Cerebellar nuclear complex (tissue), 1 donor: ENCODE results near the gene GPNMB.
A peak's percentile ranks its signal among the peaks of the same experiment; 100 is the strongest.

Source experiments
- DNase-seq, 2 experiments: peaks; one replicate each; lab custom pipeline; 2025; lab: John Stamatoyannopoulos, UW

Gene GPNMB

GRCh38 chr7:23272275-23272674, 25.7 kb downstream of the GPNMB start:
- DNase-seq, result no peak

DNA sequence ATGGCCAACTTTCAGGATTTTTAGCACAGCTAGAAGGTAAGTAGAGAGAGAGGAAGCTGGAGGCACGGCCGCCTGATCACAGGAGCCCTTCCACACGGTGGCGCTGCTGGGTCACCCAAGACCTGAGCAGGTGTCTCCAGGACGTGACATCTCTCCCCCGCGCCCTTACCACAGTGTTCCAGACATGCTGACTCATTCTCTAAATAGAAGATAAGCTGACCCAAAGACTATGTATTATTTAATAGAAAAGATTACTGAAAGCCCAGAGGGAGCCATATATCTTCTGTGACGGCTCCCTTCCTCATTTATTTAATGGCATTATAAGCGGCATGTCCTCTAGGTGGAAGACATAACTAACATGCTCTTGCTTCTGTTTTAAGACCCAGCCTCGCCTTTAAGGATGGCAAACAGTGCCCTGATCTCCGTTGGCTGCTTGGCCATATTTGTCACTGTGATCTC, 26.6 kb downstream of the GPNMB start:
- no peak for DNase-seq

DNA sequence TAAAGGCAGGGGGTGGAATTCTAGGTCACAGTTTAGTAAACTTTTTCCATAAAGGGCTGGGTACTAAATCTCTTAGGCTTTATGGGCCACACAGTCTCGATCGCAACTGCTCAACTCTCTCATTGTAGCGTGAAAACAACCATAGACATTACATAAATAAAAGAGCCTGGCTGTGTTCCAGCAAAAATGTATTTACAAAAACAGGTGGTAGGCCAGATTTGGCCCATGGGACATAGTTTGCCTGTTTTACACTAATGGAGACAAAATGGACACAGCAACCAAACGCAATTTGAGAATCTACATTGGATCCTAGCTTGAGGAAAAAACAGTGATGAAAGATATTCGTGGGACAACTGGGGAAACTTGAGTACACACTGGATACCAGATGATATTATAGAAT, 29.3 kb downstream of the GPNMB start:
- no peak for DNase-seq

GRCh38 chr7:23276376-23276775, 29.8 kb downstream of the GPNMB start:
- DNase-seq, result no peak

DNA sequence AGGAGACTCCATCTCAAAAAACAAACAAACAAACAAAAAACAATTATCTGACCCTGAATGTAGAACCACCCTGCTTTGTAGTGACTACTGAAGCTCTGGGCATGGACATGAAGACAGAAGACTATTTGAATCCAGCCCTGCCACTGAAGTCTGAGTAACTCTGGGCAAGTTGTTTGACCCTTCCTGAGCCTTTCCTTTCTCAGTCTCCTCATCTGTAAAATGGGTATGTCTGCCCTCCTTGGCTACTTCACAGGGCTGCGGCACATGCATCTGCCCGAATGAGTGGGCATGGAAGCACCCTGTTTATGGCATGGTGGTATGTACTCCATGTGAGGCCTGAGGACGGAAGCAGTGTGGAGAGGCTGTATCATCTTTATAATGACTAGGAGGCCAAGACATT, 30.4 kb downstream of the GPNMB start:
- DNase-seq, result no peak

- no peak for DNase-seq
Measured at GRCh38 chr7:23277359-23277989, 30.9 kb downstream of the GPNMB start.

GRCh38 chr7:23279819-23280525, 33.4 kb downstream of the GPNMB start:
- no peak for DNase-seq

DNA sequence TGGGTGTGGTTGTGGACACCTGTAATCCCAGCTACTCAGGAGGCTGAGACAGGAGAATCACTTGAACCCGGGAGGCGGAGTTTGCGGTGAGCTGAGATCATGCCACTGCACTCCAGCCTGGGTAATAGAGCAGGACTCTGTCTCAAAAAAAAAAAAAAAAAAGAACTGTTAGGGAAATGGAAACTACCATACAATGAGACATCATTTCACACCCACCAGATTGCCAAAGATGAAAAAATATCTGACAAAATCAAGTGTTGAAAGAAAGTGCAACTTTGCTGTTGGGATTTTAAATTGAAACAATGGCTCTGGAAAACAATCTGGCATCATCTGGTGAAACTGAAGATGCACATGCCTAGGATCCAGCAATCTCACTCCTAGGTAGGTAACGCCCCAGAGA, 36.5 kb downstream of the GPNMB start:
- no peak for DNase-seq

DNA sequence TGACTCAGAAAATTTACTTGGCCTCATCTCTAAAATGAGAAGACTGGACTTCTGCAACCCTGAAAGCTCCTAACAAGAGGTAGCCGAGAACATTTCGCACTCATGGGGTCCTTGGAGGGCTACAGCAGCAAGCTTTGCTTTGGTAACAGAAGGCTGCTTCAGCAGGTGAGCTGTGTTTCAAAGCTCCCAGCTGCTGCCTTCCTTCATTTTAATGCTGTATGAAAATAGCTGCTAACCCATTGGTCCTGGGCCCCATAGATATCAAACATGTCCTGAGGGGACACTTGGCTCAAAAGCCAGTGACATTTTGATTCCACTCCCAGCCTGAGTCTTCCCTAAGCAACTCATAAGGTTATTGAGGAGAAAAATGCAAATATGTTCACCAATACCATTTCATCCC, 38.3 kb downstream of the GPNMB start:
- no peak for DNase-seq

DNA sequence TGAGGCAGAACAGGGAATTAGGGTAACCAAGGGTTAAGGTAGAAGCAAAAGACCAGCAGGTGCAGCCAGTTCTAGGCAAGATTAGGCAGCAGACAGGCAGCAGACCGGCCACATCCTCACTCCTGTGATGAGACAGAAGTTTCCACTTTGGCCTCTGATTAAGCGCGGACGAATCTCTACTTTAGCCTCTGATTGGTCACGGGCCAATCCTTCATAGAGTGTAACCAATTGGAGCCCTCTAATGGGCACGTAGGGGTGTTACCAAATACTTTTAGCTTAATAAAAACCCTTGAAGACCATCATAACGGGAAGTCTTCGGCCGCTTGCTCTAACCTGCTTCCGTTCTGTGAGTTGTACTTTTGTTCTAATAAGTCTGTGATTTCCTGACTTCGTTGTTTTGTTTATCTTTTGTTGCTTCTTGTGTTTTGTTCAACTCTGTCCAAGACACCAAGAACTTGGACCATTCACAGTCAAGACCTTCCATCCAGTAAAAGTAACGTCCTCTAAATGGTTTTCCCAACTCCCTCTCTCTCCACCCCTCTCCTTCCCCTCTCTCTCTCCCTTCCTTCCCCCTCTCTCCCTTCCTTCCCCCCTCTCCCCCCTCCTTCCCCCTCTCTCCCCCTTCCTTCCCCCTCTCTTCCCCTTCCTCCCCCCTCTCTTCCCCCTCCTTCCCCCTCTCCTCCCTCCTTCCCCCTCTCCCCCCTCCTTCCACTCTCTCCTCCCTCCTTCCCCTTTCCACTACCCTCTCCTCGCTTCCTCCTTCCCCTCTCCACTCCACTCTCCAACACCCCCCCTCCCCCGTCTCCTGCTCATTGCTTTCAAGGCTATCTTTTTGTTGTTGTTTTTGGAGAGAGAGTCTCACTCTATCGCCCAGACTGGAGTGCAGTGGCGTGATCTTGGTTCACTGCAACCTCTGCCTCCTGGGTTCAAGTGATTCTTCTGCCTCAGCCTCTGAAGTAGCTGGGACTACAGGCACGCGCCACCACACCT, 39.4 kb downstream of the GPNMB start:
- no peak for DNase-seq

- no peak for DNase-seq
Measured at GRCh38 chr7:23287612-23288011, 41.0 kb downstream of the GPNMB start.

- no peak for DNase-seq
Measured at GRCh38 chr7:23290993-23291392, 44.4 kb downstream of the GPNMB start.

GRCh38 chr7:23291957-23292560, 45.5 kb downstream of the GPNMB start:
- DNase-seq, result no peak

GRCh38 chr7:23292623-23293022, 46.0 kb downstream of the GPNMB start:
- DNase-seq, result no peak

DNA sequence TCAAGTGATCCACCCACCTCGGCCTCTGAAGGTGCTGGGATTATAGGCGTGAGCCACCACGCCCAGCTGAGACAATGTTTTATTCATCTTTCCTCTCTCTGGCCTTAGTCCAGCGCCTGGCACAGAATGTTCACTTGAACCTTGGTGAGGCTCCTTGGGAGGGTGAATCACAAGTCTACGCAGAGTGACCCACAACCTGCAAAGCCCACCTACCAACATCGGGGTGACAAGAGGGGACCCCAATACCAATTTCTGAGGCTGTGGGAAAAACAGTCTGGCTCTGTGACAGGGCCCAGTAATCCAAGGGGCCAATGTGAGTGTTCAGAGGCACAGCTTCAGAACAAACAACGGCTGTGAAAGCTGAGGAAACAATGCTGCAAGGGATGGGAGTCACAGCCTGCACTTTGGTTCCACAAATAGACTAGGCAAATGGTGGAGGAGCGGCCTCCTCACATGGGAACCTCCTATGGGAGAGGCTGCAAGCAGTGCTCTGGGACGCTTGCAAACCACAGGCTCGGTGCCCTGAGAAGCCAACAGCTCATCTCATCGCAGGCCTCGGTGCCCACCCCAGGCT, 47.0 kb downstream of the GPNMB start:
- DNase-seq, result no peak

GRCh38 chr7:23294549-23295400, 48.2 kb downstream of the GPNMB start:
- no peak for DNase-seq

GRCh38 chr7:23295401-23295697, 48.8 kb downstream of the GPNMB start:
- no peak for DNase-seq

DNA sequence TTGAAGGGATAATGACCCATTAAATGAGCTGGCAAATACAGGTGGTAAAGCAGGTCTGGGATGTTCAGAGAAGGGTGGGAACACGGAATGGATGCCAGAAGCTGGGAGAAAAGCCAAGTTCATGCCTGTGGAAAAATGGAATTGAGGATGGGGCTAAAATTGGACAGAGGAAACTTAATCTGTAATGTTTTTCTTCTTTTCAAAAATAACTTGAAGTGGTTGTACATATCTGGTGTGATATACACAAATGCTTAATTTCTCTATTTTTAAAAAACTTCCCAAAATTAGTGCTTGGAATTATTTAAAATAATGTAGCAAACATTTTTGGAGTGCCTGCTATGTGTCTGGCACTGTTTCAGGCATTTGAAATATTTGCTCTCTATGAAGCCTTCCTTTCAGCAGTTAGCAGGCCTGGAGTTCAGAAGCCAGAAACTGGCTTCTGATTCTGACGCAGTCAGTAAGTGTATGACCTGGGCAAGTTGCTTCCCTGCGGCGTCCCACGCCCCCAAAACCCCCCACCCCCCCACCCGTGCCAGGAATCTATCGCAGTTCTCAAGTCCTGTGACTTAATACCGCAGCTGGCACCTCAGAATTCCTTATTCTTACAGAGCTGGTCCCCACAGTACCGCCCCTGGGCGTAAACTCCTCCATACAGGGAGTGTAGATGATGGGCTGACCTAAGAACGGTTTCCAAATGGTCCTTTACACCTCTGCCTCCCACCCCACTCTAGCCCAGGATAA, 51.7 kb downstream of the GPNMB start:
- DNase-seq, result no peak

GRCh38 chr7:23298885-23299769, 52.6 kb downstream of the GPNMB start, which contains the start of gene MALSU1:
Gene MALSU1, plus strand, starts transcription at chr7:23299339. Its CDS starts 14 bp downstream, at chr7:23299353.
- DNase-seq, result peak; percentile 14 to 81
